Ammon's horn (tissue), 1 donor: ENCODE results near the gene TRABD2B.

ENCODE experiments used
- DNase-seq: peaks from one replicate; pipeline ENCODE4 v3.0.0-alpha.2; 2016; ENCODE audit warnings: low spot score

Gene TRABD2B

DNA sequence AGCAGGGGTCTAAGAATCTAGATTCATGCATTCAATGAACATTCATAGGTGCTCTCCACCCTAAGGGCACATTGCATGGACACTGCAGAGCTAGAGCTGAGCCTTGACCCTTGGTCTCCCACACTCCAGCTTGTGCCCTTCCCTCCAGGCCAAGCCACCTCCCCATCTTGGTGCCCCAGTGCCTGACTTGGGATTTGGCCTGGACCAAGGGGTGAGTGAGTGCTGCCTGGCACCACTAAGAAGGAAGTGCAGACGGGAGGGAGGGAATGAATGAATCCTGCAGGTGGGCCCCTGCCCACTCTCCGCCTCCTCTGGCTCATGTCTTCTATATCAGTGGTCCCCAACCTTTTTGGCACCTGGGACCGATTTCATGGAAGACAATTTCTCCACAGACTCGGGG, 146.7 kb downstream of the TRABD2B start:
- DNase-seq = no peak

DNA sequence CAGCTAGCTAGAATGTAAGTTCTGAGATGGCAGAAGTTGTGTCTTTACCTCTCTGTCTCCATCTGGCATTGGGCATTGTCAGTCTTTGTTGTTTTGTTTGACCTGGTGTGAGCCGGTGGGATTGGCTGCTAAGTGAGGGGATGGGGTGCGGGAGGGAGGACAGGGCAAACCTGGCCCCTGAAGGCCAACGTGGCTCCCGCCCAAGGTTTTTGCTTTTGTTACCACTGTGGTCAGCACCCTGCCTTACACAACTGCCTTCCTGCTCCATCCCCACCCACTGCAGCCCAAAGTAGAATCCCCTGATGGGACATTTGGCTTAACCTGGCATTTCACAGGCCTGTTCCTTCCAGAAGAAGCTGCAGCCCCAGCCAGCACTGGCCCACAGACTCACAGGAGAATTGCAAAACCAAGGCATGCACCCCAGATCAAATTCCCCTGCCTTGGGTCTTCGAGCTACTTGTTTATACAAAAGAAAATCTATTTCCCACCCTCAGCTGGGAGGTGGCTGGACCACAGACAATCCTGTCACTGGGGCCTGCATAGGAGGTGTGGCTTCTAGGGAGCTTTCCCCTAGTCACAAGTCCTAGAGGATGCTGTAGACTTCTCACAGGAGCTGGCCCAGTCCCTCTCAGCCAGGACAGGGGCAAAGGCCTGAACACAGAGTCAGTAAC, 147.5 kb downstream of the TRABD2B start:
- DNase-seq = no peak

DNA sequence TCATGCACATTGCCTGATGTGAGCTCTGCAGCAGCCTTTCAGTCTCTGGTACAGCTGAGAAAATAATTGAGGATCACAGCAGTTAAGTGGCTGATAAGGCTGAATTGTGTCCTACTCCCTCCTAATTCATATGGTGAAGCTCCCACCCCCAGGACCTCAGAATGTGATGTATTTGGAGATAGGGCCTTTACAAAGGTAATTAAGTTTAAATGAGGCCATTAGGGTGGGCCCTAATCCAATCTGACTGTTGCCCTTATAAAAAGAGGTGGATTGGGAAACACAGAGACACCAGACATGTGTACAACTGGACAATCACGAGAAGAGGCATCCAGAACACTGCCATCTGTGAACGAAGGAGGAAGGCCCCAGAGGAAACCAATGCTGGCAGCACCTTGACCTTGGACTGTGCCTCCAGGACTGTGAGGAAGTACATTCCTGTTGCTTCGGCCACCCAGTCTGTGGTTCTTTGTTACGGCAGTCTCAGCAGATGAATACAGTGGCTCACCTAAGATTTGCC, 148.1 kb downstream of the TRABD2B start:
- DNase-seq = no peak

DNA sequence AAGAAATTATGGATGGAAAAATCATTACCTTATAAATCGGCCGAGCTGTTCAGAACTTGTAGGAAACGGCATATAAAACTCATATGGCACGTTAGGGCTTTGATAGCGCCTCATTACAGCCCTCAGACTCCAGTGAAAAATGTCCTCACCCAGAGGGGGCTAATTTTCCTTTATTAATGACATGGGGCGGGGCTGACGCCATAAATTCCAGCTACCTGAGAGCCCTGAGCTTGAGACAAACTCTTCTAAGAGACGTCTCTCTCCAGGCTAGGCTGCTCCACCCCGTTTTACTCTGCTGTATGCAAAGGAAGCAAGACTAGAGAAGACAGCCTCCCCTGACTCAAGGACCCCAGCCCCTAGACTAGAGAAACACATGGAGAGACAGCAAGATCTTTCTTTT, 149.4 kb downstream of the TRABD2B start:
- DNase-seq = no peak

DNA sequence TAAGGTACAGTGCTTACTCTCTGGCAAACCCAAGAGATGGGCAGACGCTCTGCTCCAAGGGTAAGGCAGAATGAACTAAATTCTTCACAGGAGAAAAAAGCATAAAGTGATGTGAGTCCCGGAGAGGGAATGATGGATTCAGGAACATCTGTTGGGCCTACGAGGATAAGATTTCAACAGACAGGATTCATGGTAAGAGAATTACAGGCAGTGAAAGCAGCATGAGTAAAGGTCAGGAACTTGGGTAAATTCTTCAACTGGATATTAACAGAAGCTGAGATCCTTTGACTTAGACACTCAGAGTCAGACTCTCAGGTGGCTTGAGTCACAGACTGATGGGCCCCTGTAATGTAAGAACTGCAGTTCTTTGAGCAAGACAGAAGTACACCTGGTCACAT, 152.6 kb downstream of the TRABD2B start:
- DNase-seq = no peak

DNA sequence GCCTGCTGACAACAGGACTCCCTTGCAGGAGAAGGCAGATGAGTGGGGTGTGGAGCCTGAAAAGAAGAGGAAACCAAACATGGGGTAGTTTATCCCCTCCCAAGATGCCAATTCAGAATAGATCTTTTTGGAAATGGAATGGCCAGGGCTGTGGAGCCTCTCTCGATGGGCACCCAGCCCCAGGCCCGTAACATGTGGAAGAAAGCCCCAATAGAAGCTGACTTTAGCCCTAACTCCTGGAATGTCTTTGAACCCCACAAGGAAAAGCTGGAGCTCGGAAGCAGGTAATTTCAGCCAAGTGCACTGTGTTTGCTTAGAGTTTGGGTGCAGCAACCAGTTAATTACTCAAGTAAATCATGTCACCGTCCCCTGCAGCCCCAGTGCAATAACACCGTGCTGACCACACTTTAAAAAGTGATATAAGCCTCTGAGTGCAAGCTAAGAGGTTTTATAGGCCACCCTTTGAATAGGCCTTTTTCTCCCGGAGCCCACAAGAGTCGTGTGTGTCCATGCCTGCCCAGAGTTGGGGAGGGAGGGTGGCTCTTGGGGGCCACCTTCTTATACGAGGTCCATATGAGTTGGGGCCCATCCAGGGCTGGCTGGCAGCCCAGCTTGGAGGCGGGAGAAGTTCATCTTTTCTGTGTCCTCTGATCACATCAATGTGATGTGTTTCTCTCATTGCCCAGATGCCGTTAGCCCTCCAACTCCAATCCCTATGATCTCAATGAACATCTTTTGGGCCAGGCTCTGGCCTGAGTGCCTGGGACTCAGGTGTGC, 153.2 kb downstream of the TRABD2B start:
- DNase-seq = no peak

DNA sequence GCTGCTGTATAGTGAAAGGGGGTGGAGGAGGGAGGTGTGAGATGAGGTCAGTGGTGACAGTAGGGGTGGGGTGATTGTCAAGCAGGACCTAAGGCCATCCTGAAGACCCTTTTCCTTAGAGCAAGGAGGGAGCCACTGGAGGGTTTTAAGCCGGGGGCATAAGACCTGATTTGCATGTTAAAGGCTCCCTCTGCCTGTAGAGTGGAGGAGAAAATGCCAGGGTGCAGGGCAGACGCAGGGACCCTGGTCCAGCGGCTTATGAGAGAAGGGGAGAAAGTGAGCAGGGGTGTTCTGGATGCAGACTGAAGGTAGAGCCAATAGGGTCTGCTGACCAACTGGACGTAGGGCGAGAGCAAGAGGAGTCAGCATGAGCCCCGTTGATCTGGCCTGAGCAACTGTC, 154.1 kb downstream of the TRABD2B start:
- DNase-seq = no peak

DNA sequence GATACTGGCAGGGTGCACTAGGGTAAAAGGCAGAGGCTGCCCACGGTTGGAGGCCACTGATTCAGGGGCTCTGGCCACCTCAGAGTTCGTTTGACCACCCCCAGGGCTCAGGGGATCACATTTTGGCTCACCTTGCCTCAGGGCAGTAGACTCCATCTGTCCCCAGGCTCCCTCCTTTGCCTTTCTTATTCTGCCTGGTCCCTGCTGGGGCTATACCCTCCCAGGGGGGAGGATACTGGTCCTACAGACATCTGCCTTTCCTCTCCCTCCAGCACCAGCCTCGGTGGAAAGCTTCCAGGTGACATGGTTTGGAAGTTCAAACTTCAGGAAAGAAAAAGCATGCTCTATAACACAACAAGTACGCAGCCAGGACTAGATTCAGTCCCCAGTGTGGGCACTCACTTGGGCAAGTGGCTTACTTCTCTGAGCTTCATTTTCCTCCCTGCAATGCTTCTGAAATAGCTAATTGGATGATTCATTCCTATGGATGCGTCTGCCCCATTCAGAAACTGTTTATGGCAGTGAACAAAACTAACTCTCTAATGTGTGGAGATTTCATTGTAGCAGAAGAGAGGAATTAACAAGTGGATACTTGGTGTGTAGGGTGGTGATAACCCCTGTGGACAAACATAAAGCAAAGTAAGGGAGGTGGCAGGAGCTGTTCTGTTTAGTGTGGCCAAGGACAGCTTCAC, 154.8 kb downstream of the TRABD2B start:
- no peak for DNase-seq

DNA sequence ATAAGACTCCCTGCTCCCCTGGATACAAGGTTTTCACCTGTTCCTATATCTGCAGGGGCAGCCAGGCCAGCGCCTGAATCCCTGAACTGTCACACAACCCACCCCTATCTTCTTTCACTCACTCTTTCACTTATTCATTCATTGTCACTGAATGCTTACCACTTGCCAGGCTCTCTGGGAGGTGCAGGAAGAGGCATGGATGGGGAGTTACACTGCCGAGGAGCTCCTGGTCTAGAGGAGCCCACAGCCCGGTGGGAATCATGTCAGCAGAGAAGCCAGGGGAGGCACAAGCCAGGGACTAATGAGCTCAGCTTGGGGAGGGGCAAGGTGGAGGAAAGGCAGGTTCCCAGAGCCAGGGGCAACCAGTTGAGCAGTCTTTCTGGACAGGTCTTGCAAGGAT, 155.8 kb downstream of the TRABD2B start:
- no peak for DNase-seq

DNA sequence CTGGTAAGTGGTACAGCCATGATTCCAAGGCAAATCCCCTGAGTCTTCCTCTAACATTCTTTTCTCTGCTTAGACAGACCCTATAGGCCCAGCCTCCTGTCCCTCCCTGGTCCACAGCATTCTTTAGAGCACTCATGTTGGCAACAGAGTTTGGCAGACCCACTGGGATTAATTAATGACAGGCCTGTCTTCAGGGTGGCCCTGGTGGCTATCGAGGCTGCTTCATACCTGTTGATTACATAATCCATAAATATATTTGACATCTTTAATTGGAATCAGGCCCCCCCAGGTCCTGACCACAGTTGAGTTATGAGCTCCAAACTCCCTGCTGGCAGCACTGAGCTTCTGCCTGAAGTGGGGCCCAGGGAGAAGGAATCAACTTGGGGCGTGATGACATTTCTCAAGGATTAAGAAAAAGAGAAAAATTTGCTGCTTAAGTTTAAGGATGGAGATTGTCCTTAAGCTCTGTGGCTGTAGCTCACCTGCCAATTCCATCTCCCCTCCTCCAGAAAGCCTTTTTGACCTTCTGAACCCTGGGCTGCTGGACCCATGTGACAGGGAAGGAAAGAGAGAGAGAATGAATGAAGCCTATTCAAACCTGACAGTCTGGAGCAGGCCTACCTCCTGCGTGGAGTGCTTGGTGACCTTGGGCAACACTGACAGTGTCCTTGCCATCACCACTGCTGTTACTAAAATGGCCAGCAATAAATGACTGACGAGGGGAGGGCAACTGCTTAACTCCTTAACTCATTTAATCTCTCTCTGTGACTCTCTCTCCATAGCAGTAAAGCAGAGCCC, 156.6 kb downstream of the TRABD2B start:
- no peak for DNase-seq

DNA sequence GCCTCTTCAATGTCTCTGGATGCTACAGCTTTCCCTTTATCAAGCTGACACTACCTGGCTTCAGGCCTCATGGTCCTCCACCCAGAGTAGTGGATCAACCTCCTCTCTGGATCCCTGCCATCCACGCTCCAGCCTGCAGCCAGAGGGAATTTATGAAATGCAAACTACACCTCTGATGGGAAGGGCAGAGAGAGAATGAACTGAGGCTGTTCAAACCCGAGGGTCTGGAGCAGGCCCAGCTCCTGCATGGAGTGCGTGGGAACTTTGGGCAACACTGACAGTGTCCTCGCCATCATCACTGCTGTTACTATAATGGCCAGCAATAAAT, 157.8 kb downstream of the TRABD2B start:
- DNase-seq = no peak

DNA sequence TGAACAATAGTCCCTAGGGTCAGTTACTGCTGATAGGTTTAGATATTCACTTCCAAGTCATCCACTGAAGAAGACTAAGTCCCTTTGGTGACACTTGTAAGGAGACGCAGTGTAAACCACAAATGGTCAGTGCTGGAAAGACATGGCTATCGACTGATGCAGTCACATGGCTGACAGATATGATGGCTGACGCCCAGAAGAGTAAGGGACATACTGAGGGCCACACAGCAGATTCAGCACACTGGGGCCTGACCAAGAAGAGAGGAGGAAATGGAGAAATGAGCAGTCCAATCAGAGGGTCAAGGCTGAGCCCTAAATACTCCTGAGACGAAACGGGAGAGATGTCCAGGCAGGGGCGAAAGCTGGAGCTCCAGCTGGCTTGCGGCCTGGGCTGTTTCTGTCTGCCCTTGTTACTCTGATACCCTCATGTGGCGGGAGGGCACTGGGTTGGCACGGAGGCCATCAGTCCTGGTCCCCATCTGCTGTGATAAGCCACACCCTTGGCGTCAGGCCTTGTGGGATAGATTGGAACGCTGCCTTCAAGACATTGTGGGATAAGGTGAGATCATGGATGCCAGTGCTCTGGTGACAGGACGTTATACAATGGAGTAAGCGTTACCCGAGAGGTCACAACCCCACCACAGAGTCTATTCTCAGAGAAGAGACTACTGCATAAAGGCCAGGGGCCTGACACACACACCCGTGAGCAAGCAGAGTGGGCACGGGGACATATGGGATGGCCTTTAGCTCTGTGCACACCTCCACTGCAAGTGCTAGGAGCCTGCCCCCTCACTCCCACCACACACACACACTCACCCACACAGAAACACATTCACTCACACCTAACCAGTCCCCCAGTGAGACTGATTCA, 158.4 kb downstream of the TRABD2B start:
- DNase-seq = no peak

DNA sequence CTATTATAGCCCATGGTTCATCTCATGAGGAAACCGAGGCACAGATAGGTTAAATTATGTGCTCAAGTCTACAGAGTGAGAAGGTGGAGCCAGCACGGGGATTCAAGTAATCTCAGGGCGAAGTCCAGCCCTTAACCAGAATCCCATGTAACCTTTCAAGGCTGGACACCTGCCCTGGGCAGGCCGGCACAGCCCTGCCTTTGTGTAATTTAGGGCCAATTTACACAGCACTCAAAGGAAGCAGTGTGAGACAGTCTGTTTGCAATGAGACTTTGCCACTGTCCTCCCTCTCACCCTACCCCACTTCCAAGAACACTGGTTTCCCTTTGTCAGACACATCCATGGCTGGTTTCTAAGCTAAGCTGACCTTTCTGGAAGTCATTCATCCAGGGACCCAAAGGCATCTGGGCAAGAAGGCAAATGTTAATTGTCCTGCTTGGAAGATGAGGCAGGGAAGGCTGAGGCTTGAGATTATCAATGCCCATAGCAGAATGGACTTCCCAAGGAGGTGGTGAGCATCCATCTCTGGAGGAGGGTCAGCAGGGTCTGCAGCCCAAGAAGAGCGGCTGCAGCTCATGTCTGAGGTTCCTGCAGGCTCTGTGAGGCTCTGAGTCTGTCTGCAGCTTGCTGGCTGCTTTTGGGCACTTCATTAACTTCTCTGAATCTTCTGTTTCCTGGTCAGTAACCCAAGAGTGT, 159.2 kb downstream of the TRABD2B start:
- DNase-seq = no peak

DNA sequence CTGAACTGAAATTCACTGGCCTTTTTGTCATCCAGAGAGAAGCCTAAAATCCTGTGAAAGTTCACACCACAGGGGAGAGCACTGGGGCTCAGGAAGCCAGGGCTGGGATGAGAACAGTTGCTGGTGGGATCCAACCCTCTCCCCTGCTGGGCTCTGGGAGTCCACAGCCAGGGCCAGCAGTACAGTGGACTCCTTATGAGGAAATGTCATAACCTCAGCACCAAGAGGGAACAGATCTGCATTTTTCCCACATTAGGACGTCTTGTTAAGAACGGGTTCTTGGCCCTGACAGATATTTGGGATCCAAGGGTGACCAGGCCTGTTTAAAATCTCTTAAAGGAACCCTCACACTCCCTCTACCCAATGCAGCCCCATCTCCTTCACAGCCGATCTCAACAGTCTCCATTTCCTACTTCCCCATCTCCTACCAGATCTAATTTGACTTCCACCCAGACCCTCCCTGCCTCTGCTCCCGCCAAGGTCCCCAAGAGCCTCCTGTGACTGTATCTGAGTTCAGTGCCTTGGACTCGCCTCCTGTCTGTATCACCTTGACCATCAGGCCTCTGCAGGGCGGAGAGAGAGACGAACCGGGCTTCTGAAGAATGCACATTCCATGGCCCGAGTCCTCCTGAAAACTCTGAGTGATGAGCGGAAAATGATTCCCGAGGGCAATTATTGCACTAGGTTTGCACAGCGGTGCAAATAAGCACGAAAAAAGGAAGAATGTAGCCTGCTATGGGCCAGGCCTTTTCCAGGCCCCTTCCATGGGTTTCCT, 159.9 kb downstream of the TRABD2B start:
- no peak for DNase-seq

DNA sequence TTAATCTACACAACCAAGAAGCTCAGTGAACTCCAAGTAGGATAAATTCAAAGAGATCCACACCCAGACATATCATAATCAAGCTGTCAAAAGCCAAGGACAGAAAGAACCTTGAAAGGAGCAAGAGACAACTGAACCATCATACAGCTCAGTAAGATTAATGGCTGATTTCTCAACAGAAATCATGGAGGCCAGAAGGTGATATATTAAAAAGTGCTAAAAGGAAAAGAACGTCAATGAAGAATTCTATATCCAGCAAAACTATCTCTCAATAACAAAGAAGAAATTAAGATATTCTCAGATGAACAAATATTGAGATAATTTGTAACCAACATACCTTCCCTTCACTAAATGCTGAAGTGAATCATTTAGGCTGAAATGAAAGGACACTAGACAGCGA, 161.8 kb downstream of the TRABD2B start:
- no peak for DNase-seq

DNA sequence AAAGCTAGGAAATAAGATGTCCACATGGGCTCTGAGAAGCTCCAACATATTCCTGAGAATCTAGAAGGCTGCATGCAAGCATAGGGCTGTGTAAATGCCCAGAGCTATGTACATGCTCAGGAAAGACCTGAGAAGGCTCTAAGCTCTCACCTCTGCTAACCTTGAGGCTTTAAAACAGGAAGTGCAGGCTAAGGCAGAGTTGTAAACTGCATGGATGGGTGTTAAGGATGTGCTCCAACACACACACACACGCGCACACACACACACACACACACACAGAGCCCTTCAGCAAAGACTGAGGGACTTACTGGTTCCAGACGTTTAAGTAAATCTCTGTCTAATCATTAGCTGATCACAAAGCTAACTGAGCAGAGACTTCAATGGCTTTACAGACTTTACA, 162.9 kb downstream of the TRABD2B start:
- DNase-seq = no peak

DNA sequence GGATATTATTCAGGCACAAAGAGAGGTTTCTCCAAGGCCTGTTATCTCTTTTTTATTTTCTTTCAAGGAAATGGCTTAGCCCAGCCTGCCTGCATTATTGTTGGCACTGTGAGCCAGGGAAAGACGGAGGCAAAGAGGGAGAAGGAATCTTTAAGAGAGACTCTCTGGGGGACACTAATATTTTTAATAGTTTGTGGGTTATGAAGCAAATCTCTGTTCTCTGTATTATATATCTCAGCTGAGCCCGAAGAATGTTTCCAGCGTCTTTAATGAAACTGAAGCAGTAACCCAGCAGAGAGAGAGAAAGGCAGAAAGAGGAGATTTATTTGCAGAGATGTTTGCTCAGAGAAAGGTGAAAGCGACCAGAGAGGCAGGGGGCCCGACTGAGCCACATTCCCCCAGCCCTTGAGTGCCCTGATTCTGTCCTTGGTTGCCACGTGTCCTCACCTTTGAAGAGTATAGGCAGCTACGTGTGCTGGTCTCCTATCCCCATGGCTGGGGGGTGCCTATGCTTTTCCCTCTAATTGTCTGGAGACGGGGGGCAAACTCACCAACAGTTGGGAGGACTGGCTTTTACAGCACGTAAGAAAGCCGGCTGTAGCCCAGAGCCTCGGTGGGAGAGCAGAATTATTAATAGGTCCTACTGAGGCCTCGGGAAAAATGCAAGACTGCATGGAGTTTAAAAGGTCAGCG, 166.4 kb downstream of the TRABD2B start:
- DNase-seq = no peak

DNA sequence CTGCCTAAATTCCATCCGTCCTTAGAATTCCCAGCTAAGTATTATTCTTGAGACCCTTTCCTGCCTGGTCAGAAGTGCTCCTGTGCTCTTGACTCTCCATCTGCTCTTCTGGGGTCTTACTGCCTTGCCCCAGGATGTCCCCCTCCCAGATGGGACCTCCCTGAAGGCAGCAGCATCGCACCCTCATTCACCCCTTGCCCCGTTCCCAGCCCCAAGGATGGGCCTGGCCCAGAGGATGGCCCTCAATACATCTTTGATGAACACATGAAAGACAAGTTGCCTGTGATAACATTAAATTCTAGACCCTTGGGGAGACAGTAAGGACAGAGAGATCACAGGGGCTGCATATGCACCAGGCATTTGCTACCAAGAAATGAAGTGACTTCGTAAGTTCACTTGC, 167.2 kb downstream of the TRABD2B start:
- DNase-seq = no peak

DNA sequence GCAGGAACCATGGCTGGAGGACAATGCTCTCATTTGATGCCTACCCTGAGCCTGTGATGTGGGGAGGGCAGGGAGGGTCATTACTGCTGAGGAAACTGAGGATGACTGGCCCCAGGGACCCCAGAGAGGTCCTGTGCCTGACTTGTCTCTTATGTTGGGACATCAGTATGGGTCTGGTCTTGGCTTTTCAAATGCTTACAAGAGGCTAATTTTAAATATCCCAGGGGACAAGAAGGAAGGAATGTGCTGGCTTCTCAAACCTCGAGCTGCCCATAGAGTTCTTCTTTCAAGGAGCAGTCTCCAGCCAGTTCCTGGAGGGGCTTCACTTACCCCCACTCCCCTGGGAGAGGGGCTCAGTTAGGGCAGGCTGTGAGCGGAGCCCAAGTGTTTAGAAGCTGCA, 168.2 kb downstream of the TRABD2B start:
- no peak for DNase-seq
